ENCODE data around the gene GRB10.
"Not testable (repeated sequence)": the region's sequence is repeated elsewhere in the genome, so short reads cannot be mapped to it uniquely, and the experiment has no call there.

The GRB10 gene

GRCh38 chr7:50778189-50778588 is 4.5 kb downstream of the GRB10 start:
- no peak for DNase-seq (ENCODE audit: low spot score)

- DNase-seq (ENCODE audit: low spot score), result no peak
These were observed 6.9 kb downstream of the GRB10 start for GRCh38 chr7:50775836-50776235.

- no peak for DNase-seq (ENCODE audit: low spot score)
These were observed 7.5 kb downstream of the GRB10 start for GRCh38 chr7:50775231-50775630.

- DNase-seq (ENCODE audit: low spot score), result no peak
These were observed 8.4 kb downstream of the GRB10 start for GRCh38 chr7:50774319-50774718.

- DNase-seq (ENCODE audit: low spot score), result not testable (repeated sequence)
These were observed 9.6 kb downstream of the GRB10 start for GRCh38 chr7:50773071-50773470.

GRCh38 chr7:50771120-50772002 is 11.3 kb downstream of the GRB10 start:
- DNase-seq (ENCODE audit: low spot score), result no peak

- no peak for DNase-seq (ENCODE audit: low spot score)
These were observed 13.9 kb downstream of the GRB10 start for GRCh38 chr7:50768485-50769474.

GRCh38 chr7:50766849-50767207 is 15.9 kb downstream of the GRB10 start:
- no peak for DNase-seq (ENCODE audit: low spot score)

GRCh38 chr7:50766106-50766848 is 16.4 kb downstream of the GRB10 start:
- no peak for DNase-seq (ENCODE audit: low spot score)

GRCh38 chr7:50762337-50762736 is 20.4 kb downstream of the GRB10 start:
- no peak for DNase-seq (ENCODE audit: low spot score)

- no peak for DNase-seq (ENCODE audit: low spot score)
These were observed 21.0 kb downstream of the GRB10 start for GRCh38 chr7:50761713-50762112.

GRCh38 chr7:50757703-50758390 is 24.8 kb downstream of the GRB10 start:
- no peak for DNase-seq (ENCODE audit: low spot score)

- DNase-seq (ENCODE audit: low spot score), result no peak
These were observed 26.5 kb downstream of the GRB10 start for GRCh38 chr7:50756180-50756579.

GRCh38 chr7:50754684-50755083 is 28.0 kb downstream of the GRB10 start:
- DNase-seq (ENCODE audit: low spot score), result no peak

- no peak for DNase-seq (ENCODE audit: low spot score)
These were observed 28.5 kb downstream of the GRB10 start for GRCh38 chr7:50754241-50754640.

- DNase-seq (ENCODE audit: low spot score), result no peak
These were observed 30.3 kb downstream of the GRB10 start for GRCh38 chr7:50752422-50752821.

GRCh38 chr7:50751146-50751545 is 31.6 kb downstream of the GRB10 start:
- DNase-seq (ENCODE audit: low spot score), result no peak

- DNase-seq (ENCODE audit: low spot score), result no peak
These were observed 32.8 kb downstream of the GRB10 start for GRCh38 chr7:50749896-50750295.

GRCh38 chr7:50748472-50748871 is 34.2 kb downstream of the GRB10 start:
- DNase-seq (ENCODE audit: low spot score), result no peak

- no peak for DNase-seq (ENCODE audit: low spot score)
These were observed 36.9 kb downstream of the GRB10 start for GRCh38 chr7:50745835-50746234.

GRCh38 chr7:50745336-50745735 is 37.4 kb downstream of the GRB10 start:
- DNase-seq (ENCODE audit: low spot score), result no peak

GRCh38 chr7:50743893-50744292 is 38.8 kb downstream of the GRB10 start:
- no peak for DNase-seq (ENCODE audit: low spot score)
